A549 (cell line): Measurements from ENCODE around the gene GRK2. TPM values are rescaled to one million over a fixed set of nuclear protein-coding genes. Genes with fewer than 3 reads are reported as not detected.

Source experiments
- ATAC-seq, 2 experiments: fragments of 200-7000 bp in 1 of 2; fragments of >200 bp in 1 of 2; cut with Nextera tagmentation in 1 of 2; cut with Tn5 transposase in 1 of 2; 3 replicates each; pipeline versions ENCODE4 v1.8.0 to v1.9.1; 2018 to 2020; ENCODE audit warnings: mild to moderate bottlenecking in 1 of 2, moderate library complexity in 1 of 2
- CTCF ChIA-PET: fragments of 300-600 bp; sonication (Branson Sonifier 250); formaldehyde crosslinking; extraction: SDS; loops from one replicate; lab custom pipeline; 2021; ENCODE audit warnings: antibody characterized with exemption, inconsistent platforms; lab: Yijun Ruan, JAX
- POLR2A ChIA-PET: fragments of 350-600 bp; formaldehyde crosslinking; extraction: SDS; loops from one replicate; lab custom pipeline; 2021; ENCODE audit warnings: antibody characterized with exemption, inconsistent platforms; lab: Yijun Ruan, JAX
- DNase-seq, 2 experiments: peaks; one replicate each; pipeline versions ENCODE4 v3.0.0 to v3.0.0-alpha.2; 2011 to 2016; ENCODE audit warnings: low read depth in 1 of 2, low spot score in 1 of 2
- FAIRE-seq: peaks from 2 replicates; lab custom pipeline; 2011; peaks lifted over from hg19 to GRCh38; lab: Jason Lieb, UNC
- H3K27ac ChIP-seq, 2 experiments: fragments of >200 bp; sonication (Bioruptor Twin); formaldehyde crosslinking; 3 replicates each; pipeline ENCODE4 v1.5.1; 2016 to 2017
- H3K4me1 ChIP-seq: fragments of >200 bp; sonication (Bioruptor Twin); formaldehyde crosslinking; 3 replicates; pipeline ENCODE4 v1.6.1; 2016
- H3K4me2 ChIP-seq: fragments of >200 bp; sonication (Bioruptor Twin); formaldehyde crosslinking; 3 replicates; pipeline ENCODE4 v1.6.1; 2016
- H3K4me3 ChIP-seq: fragments of >200 bp; sonication (Bioruptor Twin); formaldehyde crosslinking; 3 replicates; pipeline ENCODE4 v1.5.1; 2016
- H3K9me3 ChIP-seq: fragments of >200 bp; sonication (Bioruptor Twin); formaldehyde crosslinking; 3 replicates; pipeline ENCODE4 v1.6.1; 2016
- BCL3 ChIP-seq: fragments of >200 bp; sonication (Bioruptor Twin); formaldehyde crosslinking; IDR thresholded peaks from 3 replicates; pipeline ENCODE4 v1.6.1; 2016
- CBX2 ChIP-seq: fragments of 200-600 bp; sonication (generic); IDR thresholded peaks from 2 replicates; pipeline ENCODE4 v1.6.1; 2016; ENCODE audit warnings: low read depth, mild to moderate bottlenecking, borderline replicate concordance
- CTCF ChIP-seq: fragments of >200 bp; sonication (Bioruptor Twin); formaldehyde crosslinking; IDR thresholded peaks from 3 replicates; pipeline ENCODE4 v1.5.1; 2016
- EHMT2 ChIP-seq: fragments of 200-600 bp; sonication (generic); IDR thresholded peaks from 2 replicates; pipeline ENCODE4 v1.6.1; 2016; ENCODE audit warnings: antibody characterized with exemption, low read depth, mild to moderate bottlenecking, moderate library complexity
- ELK1 ChIP-seq: fragments of 150-350 bp; IDR thresholded peaks from 2 replicates; pipeline ENCODE4 v1.6.1; 2014; ENCODE audit warnings: low read depth, mild to moderate bottlenecking, low read length
- EP300 ChIP-seq, 2 experiments: fragments of >200 bp; sonication (Bioruptor Twin); formaldehyde crosslinking; IDR thresholded peaks; 2 replicates in 1 of 2; 3 replicates in 1 of 2; pipeline ENCODE4 v1.6.1; 2016 to 2017
- ESRRA ChIP-seq: fragments of 150-350 bp; IDR thresholded peaks from 2 replicates; pipeline ENCODE4 v1.6.1; 2014; ENCODE audit warnings: mild to moderate bottlenecking, low read length, borderline replicate concordance
- FOXS1 ChIP-seq: fragments of 250-450 bp; sonication (Bioruptor Pico); IDR thresholded peaks from 2 replicates; pipeline ENCODE4 v1.5.0; 2020; ENCODE audit warnings: mild to moderate bottlenecking, moderate library complexity
- HDAC2 ChIP-seq: fragments of 200-600 bp; sonication (generic); IDR thresholded peaks from 2 replicates; pipeline ENCODE4 v1.6.1; 2016
- HEYL ChIP-seq: fragments of 250-450 bp; sonication (Bioruptor Pico); IDR thresholded peaks from 2 replicates; pipeline ENCODE4 v1.8.0; 2021; ENCODE audit warnings: mild to moderate bottlenecking, moderate library complexity
- HOXB5 ChIP-seq: fragments of 250-450 bp; sonication (Bioruptor Pico); IDR thresholded peaks from 2 replicates; pipeline ENCODE4 v1.5.0; 2020; ENCODE audit warnings: mild to moderate bottlenecking, moderate library complexity
- KDM5A ChIP-seq: fragments of 200-600 bp; sonication (generic); IDR thresholded peaks from 2 replicates; pipeline ENCODE4 v1.6.1; 2016; ENCODE audit warnings: antibody characterized with exemption, mild to moderate bottlenecking
- NR3C1 ChIP-seq: fragments of >200 bp; sonication (Bioruptor Twin); formaldehyde crosslinking; IDR thresholded peaks from 3 replicates; pipeline ENCODE4 v1.6.1; 2017
- POLR2AphosphoS2 ChIP-seq: conservative IDR thresholded peaks from 2 replicates; pipeline ENCODE4 v1.6.1; 2012; ENCODE audit warnings: low read length, improper control_type of control experiment, inconsistent platforms
- RAD21 ChIP-seq, 2 experiments: fragments of >200 bp in 1 of 2; sonication (Bioruptor Twin) in 1 of 2; formaldehyde crosslinking in 1 of 2; IDR thresholded peaks in 1 of 2; conservative IDR thresholded peaks in 1 of 2; 2 replicates in 1 of 2; 3 replicates in 1 of 2; pipeline ENCODE4 v1.6.1; 2012 to 2018; ENCODE audit warnings: inconsistent platforms in 1 of 2
- RARB ChIP-seq: fragments of 250-450 bp; sonication (Bioruptor Pico); IDR thresholded peaks from 2 replicates; pipeline ENCODE4 v1.8.0; 2021; ENCODE audit warnings: mild to moderate bottlenecking, moderate library complexity
- RCOR1 ChIP-seq: fragments of 150-350 bp; IDR thresholded peaks from 2 replicates; pipeline ENCODE4 v1.6.1; 2014; ENCODE audit warnings: antibody characterized with exemption, low read length, low read depth
- RFX5 ChIP-seq: fragments of 450-650 bp; IDR thresholded peaks from 2 replicates; pipeline ENCODE4 v1.7.1; 2014; ENCODE audit warnings: antibody characterized with exemption, mild to moderate bottlenecking, moderate library complexity
- WGBS: methylation state at CpG from one replicate; pipeline ENCODE4 v1.1.6; 2017; ENCODE audit errors: missing lambda C conversion rate; 5-methylcytosine and 5-hydroxymethylcytosine counted together
- polyA plus RNA-seq, 4 experiments: library from polyadenylated mRNA; depleted of rRNA in 3 of 4; stranded (reverse); fragments of >200 nt; fragmentation: RNase III in 1 of 4; extraction: RNeasy Plus Mini Kit Qiagen cat#74134 plus additional on column Dnase treatment in 1 of 4; gene quantifications; 2 replicates in 3 of 4; 3 replicates in 1 of 4; pipeline ENCODE4 v1.2.3, GENCODE V29; 2011 to 2017

The GRK2 gene
- polyA plus RNA-seq, 2 of the 4 experiments (the other 2 are of a cell fraction) = 20.5 to 29.7 TPM

GRCh38 chr11:67309661-67310061 is 43.4 kb downstream of the GRK2 start:
- no peak for TF ChIP-seq FOXS1 (CRISPR knock-in tag)
- TF ChIP-seq RFX5 = no peak
- Histone ChIP-seq H3K4me1 (peaks cover 12% of the 10 kb centered on the region; the same call in 2 of the 3 replicates), H3K4me2 (no peak overlapping the region), H3K27ac (no peak overlapping the region), H3K4me3 (no peak overlapping the region), H3K9me3 (no peaks in the 10 kb centered on the region)
- ATAC-seq (no peak), DNase-seq (no peak), FAIRE-seq (no peak)
- ChIA-PET CTCF (interaction anchor here (0.9 to 3.6 kb wide), 5 partner anchors 8 to 73 kb away, joined by 3 to 33 read pairs (median 8); no protein-coding TSS in a partner anchor), POLR2A (no interaction called here)
- 93% methylated on average over 3 of the region's 14 CpGs for WGBS

DNA sequence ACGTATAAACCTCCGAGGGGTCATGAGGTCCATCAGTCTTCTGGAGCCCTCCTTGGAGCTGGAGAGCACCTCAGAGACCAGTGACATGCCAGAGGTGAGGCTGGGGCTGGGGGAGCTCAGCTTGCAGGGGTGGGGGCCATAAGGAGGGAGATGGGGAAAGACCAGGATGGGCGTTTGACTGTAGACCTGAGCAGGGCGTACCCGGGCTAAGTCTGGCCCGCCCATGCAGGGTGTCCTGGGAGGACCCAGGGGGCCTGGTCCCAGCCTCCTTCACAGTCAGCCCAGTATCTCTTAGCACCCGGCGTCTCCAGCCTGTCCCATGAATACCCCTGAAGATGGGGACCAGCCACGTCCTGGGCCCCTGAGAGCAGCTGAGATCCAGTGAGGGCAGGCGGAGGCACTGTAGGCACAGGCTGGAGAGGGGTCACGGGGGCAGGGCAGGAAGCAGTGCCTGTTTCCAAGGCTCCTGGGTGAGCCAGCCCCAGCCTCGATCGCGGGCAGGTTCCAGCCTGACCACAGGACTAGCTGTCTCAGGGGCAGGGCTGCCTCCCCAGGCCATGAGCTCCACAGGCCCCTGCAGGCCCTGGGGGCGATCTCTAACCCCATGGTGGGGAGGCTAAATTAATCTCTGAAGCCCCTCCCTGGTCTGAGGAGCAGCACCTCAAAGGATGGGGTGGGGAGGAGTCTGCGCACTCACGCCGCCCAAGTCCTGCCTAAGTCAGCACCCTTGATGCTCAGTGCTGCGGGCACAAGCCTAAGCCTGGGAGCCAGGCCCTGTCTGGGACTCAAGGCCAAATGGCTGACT is 44.2 kb downstream of the GRK2 start:
- DNase-seq (no peak), ATAC-seq (no peak), FAIRE-seq (no peak)
- 93% methylated on average over 18 of the region's 19 CpGs for WGBS
- no peak overlapping the region for H3K4me3 ChIP-seq
- POLR2A ChIA-PET = no interaction called here
- CTCF ChIA-PET = interaction anchor here (1.5 to 2.0 kb wide), 3 partner anchors 9 to 72 kb away, joined by 4 to 9 read pairs (median 8); no protein-coding TSS in a partner anchor
- H3K27ac ChIP-seq = no peak overlapping the region
- no peak for TF ChIP-seq CTCF
- TF ChIP-seq ESRRA = no peak
- TF ChIP-seq EP300 (IDR thresholded peaks at IDR 0.05) = no peak
- TF ChIP-seq RAD21 (conservative IDR thresholded peaks at IDR 0.05 in 1 of 2, IDR thresholded peaks at IDR 0.05 in 1 of 2) = no peak
- TF ChIP-seq EHMT2 = no peak
- peaks cover 8% of the 10 kb centered on the region; the same call in 2 of the 3 replicates for H3K4me1 ChIP-seq
- H3K9me3 ChIP-seq = no peaks in the 10 kb centered on the region
- no peak overlapping the region for H3K4me2 ChIP-seq

DNA sequence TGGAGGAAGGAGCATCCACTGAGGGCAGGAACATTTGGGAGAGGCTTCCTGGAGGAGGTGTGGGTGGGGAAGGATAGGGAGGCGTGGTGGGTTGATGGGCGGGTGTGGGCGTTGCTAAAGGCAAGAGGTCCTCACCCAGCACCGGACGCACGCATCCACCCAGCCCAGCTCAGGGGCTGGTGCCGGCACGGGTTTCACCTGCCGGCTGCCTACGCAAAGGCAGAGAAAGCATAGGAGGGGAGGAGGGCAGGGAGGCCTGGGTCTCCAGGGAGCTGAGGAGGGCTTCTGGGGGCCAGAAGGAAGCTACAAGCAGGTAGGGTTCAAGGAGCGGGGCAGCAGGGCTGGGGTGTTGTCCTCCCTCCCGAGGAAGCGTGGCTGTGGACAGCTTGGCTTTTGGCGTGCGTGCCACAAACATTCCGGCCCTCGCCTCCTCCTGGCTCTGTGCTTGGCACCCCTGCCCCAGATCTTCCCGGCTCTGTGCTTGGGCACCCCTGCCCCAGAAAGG is 44.8 kb downstream of the GRK2 start:
- POLR2A ChIA-PET = interaction anchor here (1.2 to 1.3 kb wide), 2 partner anchors 8 to 23 kb away, joined by 3 read pairs; partner anchors contain the start of genes ANKRD13D and SSH3
- peaks cover 8% of the 10 kb centered on the region; the same call in 2 of the 3 replicates for H3K4me1 ChIP-seq
- TF ChIP-seq KDM5A = no peak
- no peak for TF ChIP-seq POLR2AphosphoS2
- TF ChIP-seq HOXB5 (CRISPR knock-in tag) = no peak
- TF ChIP-seq ELK1 = no peak
- no peak for TF ChIP-seq HDAC2
- no peak for TF ChIP-seq RARB (CRISPR knock-in tag)
- no peak for TF ChIP-seq BCL3
- TF ChIP-seq HEYL (CRISPR knock-in tag) = no peak
- TF ChIP-seq EP300 (IDR thresholded peaks at IDR 0.05) = no peak
- TF ChIP-seq NR3C1 = no peak
- TF ChIP-seq RCOR1 = no peak
- TF ChIP-seq CBX2 = no peak
- no peak for TF ChIP-seq FOXS1 (CRISPR knock-in tag)
- ATAC-seq (no peak; a peak in 1 of 6 replicates), DNase-seq (no peak), FAIRE-seq (no peak)
- no peak overlapping the region for H3K4me3 ChIP-seq
- CTCF ChIA-PET = interaction anchor here (1.5 to 2.0 kb wide), 4 partner anchors 10 to 71 kb away, joined by 4 to 9 read pairs (median 6); partner anchors contain the start of gene ANKRD13D
- no peak overlapping the region for H3K4me2 ChIP-seq
- no peak overlapping the region for H3K27ac ChIP-seq
- 90% methylated on average over 18 of the region's 18 CpGs for WGBS
- no peaks in the 10 kb centered on the region for H3K9me3 ChIP-seq
